Measurements from ENCODE around the gene TBC1D25.
"Not testable (repeated sequence)": the region's sequence is repeated elsewhere in the genome, so short reads cannot be mapped to it uniquely, and the experiment has no call there.

TBC1D25 gene

DNA sequence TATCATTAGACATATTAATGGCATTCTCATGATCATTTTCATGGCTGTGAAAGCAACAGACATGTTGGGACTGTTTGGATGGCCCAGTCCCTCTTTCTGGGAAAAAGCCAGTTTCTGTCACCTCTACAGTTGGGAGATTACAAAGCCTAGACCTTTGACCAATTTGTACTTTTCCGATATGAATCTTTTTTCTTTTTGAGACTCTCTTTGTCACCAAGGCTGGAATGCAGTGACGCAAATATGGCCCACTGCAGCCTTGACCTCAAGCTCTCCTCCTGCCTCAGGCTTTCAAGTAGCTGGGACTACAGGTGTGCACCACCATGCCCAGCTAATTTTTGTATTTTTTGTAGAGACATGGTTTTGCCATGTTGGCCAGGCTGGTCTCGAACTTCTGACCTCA is 9.4 kb downstream of the TBC1D25 start:
- no peak overlapping the region for H3K4me3 ChIP-seq (ENCODE audit: low read depth, low read length)
- DNase-seq (ENCODE audit: low read depth, low spot score): no peak
- in situ Hi-C loops (cut with HindIII; ENCODE audit: low sequenced_read_pairs): no loop called here
- no peak for TF ChIP-seq CTCF (IDR thresholded peaks at IDR 0.05; ENCODE audit: low read depth, low read length)

DNA sequence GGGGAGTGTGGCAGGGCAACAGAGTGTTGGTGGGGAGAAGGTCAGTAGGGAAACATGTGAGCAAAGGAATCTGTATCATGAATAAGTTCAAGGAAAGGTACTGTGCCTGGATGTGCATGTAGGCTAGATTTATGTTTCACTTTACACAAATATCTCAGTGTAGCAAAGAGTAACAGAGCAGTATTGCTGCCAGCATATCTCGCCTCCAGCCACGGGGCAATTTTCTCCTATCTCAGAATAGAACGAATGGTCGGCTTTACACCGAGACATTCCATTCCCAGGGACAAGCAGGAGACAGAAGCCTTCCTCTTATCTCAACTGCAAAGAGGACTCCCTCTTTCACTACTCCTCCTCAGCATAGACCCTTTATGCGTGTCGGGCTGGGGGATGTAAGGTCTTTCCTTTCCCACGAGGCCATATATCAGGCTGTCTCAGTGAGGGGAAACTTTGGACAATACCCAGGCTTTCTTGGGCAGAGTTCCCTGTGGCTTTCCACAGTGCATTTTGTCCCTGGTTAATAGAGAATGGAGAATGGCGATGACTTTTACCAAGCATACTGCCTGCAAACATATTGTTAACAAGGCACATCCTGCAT is 16.3 kb downstream of the TBC1D25 start:
- H3K4me3 ChIP-seq (ENCODE audit: low read depth, low read length); DNase-seq (ENCODE audit: low read depth, low spot score); in situ Hi-C loops (cut with HindIII; ENCODE audit: low sequenced_read_pairs): not testable (repeated sequence)

DNA sequence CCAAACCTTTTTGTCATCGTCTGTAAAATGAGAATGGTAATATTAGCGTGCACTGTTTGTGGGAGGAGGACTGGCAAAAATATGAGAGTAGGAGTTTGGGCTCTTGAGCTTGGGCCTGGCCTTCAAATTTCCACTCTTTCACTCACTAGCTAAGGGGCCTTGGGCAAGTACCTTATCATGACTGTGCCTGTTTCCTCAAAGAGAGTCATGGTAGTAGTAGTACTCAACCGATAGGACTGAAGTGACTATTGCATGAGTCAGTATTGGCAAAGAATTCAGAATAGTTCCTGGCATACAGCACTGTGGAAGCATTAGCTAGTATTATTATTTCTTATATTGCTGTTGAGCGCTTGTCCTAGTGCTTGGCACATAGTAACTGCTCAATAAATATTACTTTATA is 18.8 kb downstream of the TBC1D25 start:
- DNase-seq (ENCODE audit: low read depth, low spot score): peak; percentile 73
- no peak for TF ChIP-seq CTCF (IDR thresholded peaks at IDR 0.05; ENCODE audit: low read depth, low read length)
- H3K4me3 ChIP-seq (ENCODE audit: low read depth, low read length): no peak overlapping the region
- in situ Hi-C loops (cut with HindIII; ENCODE audit: low sequenced_read_pairs): no loop called here

DNA sequence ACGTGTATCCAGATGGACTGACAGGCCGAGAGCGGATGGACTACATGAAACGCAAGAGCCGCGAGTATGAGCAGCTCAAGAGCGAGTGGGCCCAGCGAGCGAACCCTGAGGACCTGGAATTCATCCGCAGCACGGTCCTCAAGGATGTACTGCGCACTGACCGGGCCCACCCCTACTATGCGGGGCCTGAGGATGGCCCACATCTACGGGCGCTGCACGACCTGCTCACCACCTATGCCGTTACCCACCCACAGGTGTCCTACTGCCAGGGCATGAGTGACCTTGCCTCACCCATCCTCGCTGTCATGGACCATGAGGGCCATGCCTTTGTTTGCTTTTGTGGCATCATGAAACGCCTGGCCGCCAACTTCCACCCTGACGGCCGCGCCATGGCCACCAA is 20.1 kb downstream of the TBC1D25 start:
- no peak for DNase-seq (ENCODE audit: low read depth, low spot score)
- TF ChIP-seq CTCF (IDR thresholded peaks at IDR 0.05; ENCODE audit: low read depth, low read length): no peak
- in situ Hi-C loops (cut with HindIII; ENCODE audit: low sequenced_read_pairs): no loop called here
- H3K4me3 ChIP-seq (ENCODE audit: low read depth, low read length): no peak overlapping the region

GRCh38 chrX:48560056-48560455 is 20.5 kb downstream of the TBC1D25 start:
- in situ Hi-C loops (cut with HindIII; ENCODE audit: low sequenced_read_pairs): no loop called here
- H3K4me3 ChIP-seq (ENCODE audit: low read depth, low read length): no peak overlapping the region
- TF ChIP-seq CTCF (IDR thresholded peaks at IDR 0.05; ENCODE audit: low read depth, low read length): no peak
- DNase-seq (ENCODE audit: low read depth, low spot score): no peak

DNA sequence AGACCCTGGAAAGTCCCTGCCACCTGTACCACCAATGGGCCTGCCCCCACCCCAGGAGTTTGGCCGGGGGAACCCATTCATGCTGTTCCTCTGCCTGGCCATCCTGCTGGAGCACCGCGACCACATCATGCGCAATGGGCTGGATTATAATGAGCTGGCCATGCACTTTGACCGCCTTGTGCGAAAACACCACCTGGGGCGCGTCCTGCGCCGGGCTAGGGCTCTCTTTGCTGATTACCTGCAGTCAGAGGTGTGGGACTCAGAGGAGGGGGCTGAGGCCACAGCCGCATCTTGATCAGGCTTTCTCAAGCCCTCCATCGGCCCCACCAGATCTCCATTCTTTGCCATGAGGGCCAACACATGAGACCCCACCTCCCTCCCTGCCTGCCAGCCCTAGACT is 21.2 kb downstream of the TBC1D25 start:
- in situ Hi-C loops (cut with HindIII; ENCODE audit: low sequenced_read_pairs): no loop called here
- no peak for TF ChIP-seq CTCF (IDR thresholded peaks at IDR 0.05; ENCODE audit: low read depth, low read length)
- no peak overlapping the region for H3K4me3 ChIP-seq (ENCODE audit: low read depth, low read length)
- no peak for DNase-seq (ENCODE audit: low read depth, low spot score)

DNA sequence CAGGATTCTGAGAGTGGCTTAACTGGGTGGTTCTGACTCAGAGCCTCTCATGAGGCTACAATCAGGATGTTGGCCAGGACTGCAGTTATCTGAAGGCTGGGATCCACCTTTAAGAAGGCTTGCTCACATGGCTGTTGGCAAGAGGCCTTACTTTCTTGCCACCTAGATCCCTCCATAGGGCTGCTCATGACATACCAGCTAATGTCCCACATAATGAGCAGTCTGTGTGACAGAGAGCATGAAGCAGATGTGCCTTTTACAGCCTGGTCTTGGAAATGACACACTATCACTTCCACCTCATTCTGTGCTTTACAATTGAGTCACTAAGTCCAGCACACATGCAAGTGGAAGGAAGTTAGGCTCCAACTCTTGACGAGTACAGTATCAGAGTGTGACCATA is 30.4 kb downstream of the TBC1D25 start:
- in situ Hi-C loops (cut with HindIII; ENCODE audit: low sequenced_read_pairs): no loop called here
- TF ChIP-seq CTCF (IDR thresholded peaks at IDR 0.05; ENCODE audit: low read depth, low read length): no peak
- no peak overlapping the region for H3K4me3 ChIP-seq (ENCODE audit: low read depth, low read length)
- DNase-seq (ENCODE audit: low read depth, low spot score): peak; percentile 35
